Smooth muscle cell (in vitro differentiated cells): ENCODE measurements around the gene MLYCD. TPM values are rescaled to one million over a fixed set of nuclear protein-coding genes. Genes with fewer than 3 reads are reported as not detected.

Experiments used
- DNase-seq: peaks from one replicate; lab custom pipeline; 2025; ENCODE audit not compliant: unreplicated experiment; lab: John Stamatoyannopoulos, UW
- H2AFZ ChIP-seq: fragments of 200-600 bp; sonication (generic); 2 replicates; pipeline ENCODE4 v1.6.0; 2016; ENCODE audit warnings: antibody characterized with exemption, low read depth, mild to moderate bottlenecking
- H3F3A ChIP-seq: fragments of 200-600 bp; sonication (generic); 2 replicates; pipeline ENCODE4 v1.6.0; 2017; ENCODE audit warnings: antibody characterized with exemption, low read depth
- H3K27ac ChIP-seq: fragments of 200-600 bp; sonication (generic); 2 replicates; pipeline ENCODE4 v1.5.1; 2016; ENCODE audit warnings: low read depth, mild to moderate bottlenecking
- H3K27me3 ChIP-seq: fragments of 200-600 bp; sonication (generic); 2 replicates; pipeline ENCODE4 v1.6.1; 2016; ENCODE audit warnings: low read depth, mild to moderate bottlenecking
- H3K36me3 ChIP-seq: fragments of 200-600 bp; sonication (generic); 2 replicates; pipeline ENCODE4 v1.5.1; 2016; ENCODE audit warnings: low read depth
- H3K4me1 ChIP-seq: fragments of 200-600 bp; sonication (generic); 2 replicates; pipeline ENCODE4 v1.5.1; 2016; ENCODE audit warnings: low read depth
- H3K4me2 ChIP-seq: fragments of 200-600 bp; sonication (generic); 2 replicates; pipeline ENCODE4 v1.6.0; 2016; ENCODE audit warnings: mild to moderate bottlenecking
- H3K4me3 ChIP-seq: fragments of 200-600 bp; sonication (generic); 2 replicates; pipeline ENCODE4 v1.5.1; 2016; ENCODE audit warnings: mild to moderate bottlenecking
- H3K79me2 ChIP-seq: fragments of 200-600 bp; sonication (generic); 2 replicates; pipeline ENCODE4 v1.6.0; 2016; ENCODE audit warnings: low read depth, mild to moderate bottlenecking
- H3K9ac ChIP-seq: fragments of 200-600 bp; sonication (generic); 2 replicates; pipeline ENCODE4 v1.6.0; 2016; ENCODE audit warnings: low read depth
- H3K9me3 ChIP-seq: fragments of 200-600 bp; sonication (generic); replicated peaks from 2 replicates; pipeline ENCODE4 v1.5.1; 2016; ENCODE audit warnings: low read depth
- H4K20me1 ChIP-seq: fragments of 200-600 bp; sonication (generic); 2 replicates; pipeline ENCODE4 v1.6.0; 2016; ENCODE audit warnings: low read depth
- CTCF ChIP-seq: fragments of 200-600 bp; sonication (generic); IDR thresholded peaks from 2 replicates; pipeline ENCODE4 v1.5.1; 2017; ENCODE audit warnings: borderline replicate concordance, mild to moderate bottlenecking, antibody characterized with exemption; ENCODE audit not compliant: insufficient read depth, poor library complexity, severe bottlenecking
- WGBS: methylation state at CpG from one replicate; pipeline ENCODE4 v1.1.7; 2016; ENCODE audit warnings: low lambda C conversion rate; 5-methylcytosine and 5-hydroxymethylcytosine counted together
- polyA plus RNA-seq: library from polyadenylated mRNA; unstranded; fragments of >200 nt; fragmentation: Nextera tagmentation; extraction: Ambion mirVana; gene quantifications from 2 replicates; pipeline ENCODE4 v1.2.1, GENCODE V29; 2016
- total RNA-seq: library from RNA; depleted of rRNA; stranded (reverse); fragments of >200 nt; gene quantifications from 2 replicates; pipeline ENCODE4 v1.2.3, GENCODE V29; 2014

Gene MLYCD
- total and polyA plus RNA-seq, 2 experiments from 2014 or later = 1.2 to 1.6 TPM

GRCh38 chr16:83899272-83899897, 470 bp downstream of the MLYCD start:
- peak; percentile 52 for DNase-seq
- peaks cover 9% of the 10 kb centered on the region for H4K20me1 ChIP-seq
- no peaks in the 10 kb centered on the region for H3K36me3 ChIP-seq
- under 1% methylated on average over 58 of the region's 73 CpGs for WGBS
- H3F3A ChIP-seq = peaks cover 3% of the 10 kb centered on the region
- no peaks in the 10 kb centered on the region for H3K27me3 ChIP-seq
- peak overlapping the region; percentile 100 for H3K4me2 ChIP-seq
- peak overlapping the region; percentile 87 for H2AFZ ChIP-seq
- H3K9ac ChIP-seq = peak overlapping the region; percentile 84
- TF ChIP-seq CTCF = no peak
- no peaks in the 10 kb centered on the region for H3K9me3 ChIP-seq
- H3K79me2 ChIP-seq = no peaks in the 10 kb centered on the region
- H3K4me3 ChIP-seq = peak overlapping the region; percentile 83
- peak overlapping the region; percentile 85 for H3K27ac ChIP-seq
- H3K4me1 ChIP-seq = peaks cover 8% of the 10 kb centered on the region

DNA sequence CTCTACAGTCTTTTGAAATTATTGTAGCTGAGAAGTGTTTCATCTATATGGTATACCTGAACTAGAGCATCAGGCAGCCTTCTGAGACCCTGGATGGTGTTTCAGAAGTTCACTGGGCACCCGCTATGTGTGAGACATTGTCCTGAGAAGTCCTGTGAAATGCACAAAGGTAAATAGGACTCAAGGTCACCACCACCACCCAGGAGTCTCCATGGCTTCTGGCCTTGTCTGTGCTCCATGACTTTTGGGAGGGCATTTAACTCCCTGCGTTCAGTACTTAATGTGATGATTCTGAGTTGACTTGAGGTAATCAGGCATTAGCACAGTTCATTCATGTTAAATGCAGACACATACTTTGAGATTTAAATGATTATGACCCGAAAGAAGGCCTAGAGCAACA, 1.1 kb downstream of the MLYCD start:
- WGBS = 86% methylated on average over 3 of the region's 3 CpGs
- Histone ChIP-seq H3K4me2 (peak overlapping the region; percentile 100), H3K4me3 (peak overlapping the region; percentile 83), H2AFZ (peak overlapping the region; percentile 87), H3K27me3 (no peaks in the 10 kb centered on the region), H3K9me3 (no peaks in the 10 kb centered on the region), H3F3A (peaks cover 3% of the 10 kb centered on the region), H3K27ac (peak overlapping the region; percentile 85), H4K20me1 (peaks cover 9% of the 10 kb centered on the region), H3K4me1 (peaks cover 8% of the 10 kb centered on the region), H3K36me3 (no peaks in the 10 kb centered on the region), H3K79me2 (no peaks in the 10 kb centered on the region), H3K9ac (peak overlapping the region; percentile 84)
- TF ChIP-seq CTCF = no peak
- DNase-seq = no peak

- Histone ChIP-seq H3F3A (peaks cover 3% of the 10 kb centered on the region), H3K4me3 (no peak overlapping the region), H3K4me1 (peaks cover 8% of the 10 kb centered on the region), H3K9me3 (no peaks in the 10 kb centered on the region), H3K36me3 (no peaks in the 10 kb centered on the region), H3K4me2 (peak overlapping the region; percentile 100), H3K9ac (no peak overlapping the region), H2AFZ (no peak overlapping the region), H3K27me3 (no peaks in the 10 kb centered on the region), H3K27ac (peak overlapping the region; percentile 85), H4K20me1 (peaks cover 12% of the 10 kb centered on the region), H3K79me2 (no peaks in the 10 kb centered on the region)
- no peak for DNase-seq
- no peak for TF ChIP-seq CTCF
- WGBS = 65% methylated on average over 9 of the region's 9 CpGs
Measured at GRCh38 chr16:83900571-83900970, 1.7 kb downstream of the MLYCD start.

GRCh38 chr16:83901101-83901500, 2.2 kb downstream of the MLYCD start:
- no peaks in the 10 kb centered on the region for H3K9me3 ChIP-seq
- TF ChIP-seq CTCF = no peak
- H3K4me1 ChIP-seq = peaks cover 8% of the 10 kb centered on the region
- WGBS = 58% methylated on average over 3 of the region's 3 CpGs
- H3K4me2 ChIP-seq = peak overlapping the region; percentile 27
- peaks cover 16% of the 10 kb centered on the region for H4K20me1 ChIP-seq
- peak overlapping the region; percentile 85 for H3K27ac ChIP-seq
- H3K4me3 ChIP-seq = no peak overlapping the region
- peaks cover 3% of the 10 kb centered on the region for H3F3A ChIP-seq
- H3K79me2 ChIP-seq = no peaks in the 10 kb centered on the region
- no peak overlapping the region for H3K9ac ChIP-seq
- DNase-seq = no peak
- no peak overlapping the region for H2AFZ ChIP-seq
- no peaks in the 10 kb centered on the region for H3K27me3 ChIP-seq
- no peaks in the 10 kb centered on the region for H3K36me3 ChIP-seq
